ENCODE data around the gene PPFIBP1.

Gene PPFIBP1

GRCh38 chr12:27513155-27513824 lies 10.7 kb upstream of the PPFIBP1 start:
- DNase-seq, result no peak

GRCh38 chr12:27515671-27516070 lies 8.3 kb upstream of the PPFIBP1 start:
- no peak for DNase-seq

GRCh38 chr12:27516625-27517024 lies 7.4 kb upstream of the PPFIBP1 start:
- DNase-seq, result no peak

GRCh38 chr12:27517546-27517945 lies 6.5 kb upstream of the PPFIBP1 start:
- no peak for DNase-seq

- no peak for DNase-seq
Observed at GRCh38 chr12:27517961-27518665, 5.9 kb upstream of the PPFIBP1 start.

GRCh38 chr12:27521066-27521465 lies 2.9 kb upstream of the PPFIBP1 start:
- no peak for DNase-seq

GRCh38 chr12:27521981-27522380 lies 2.0 kb upstream of the PPFIBP1 start:
- DNase-seq, result no peak

- DNase-seq, result no peak
Observed at GRCh38 chr12:27523305-27523641, 733 bp upstream of the PPFIBP1 start.

GRCh38 chr12:27524494-27524835 lies 459 bp downstream of the PPFIBP1 start:
- DNase-seq, result no peak

GRCh38 chr12:27524839-27525753 lies 1.1 kb downstream of the PPFIBP1 start:
- no peak for DNase-seq

GRCh38 chr12:27527512-27527911 lies 3.5 kb downstream of the PPFIBP1 start:
- no peak for DNase-seq

GRCh38 chr12:27528788-27529187 lies 4.8 kb downstream of the PPFIBP1 start:
- DNase-seq, result no peak

GRCh38 chr12:27530157-27530922 lies 6.3 kb downstream of the PPFIBP1 start:
- no peak for DNase-seq

- DNase-seq, result no peak
Observed at GRCh38 chr12:27531896-27532295, 7.9 kb downstream of the PPFIBP1 start.

GRCh38 chr12:27534060-27534764 lies 10.2 kb downstream of the PPFIBP1 start:
- DNase-seq, result no peak

GRCh38 chr12:27534765-27535161 lies 10.8 kb downstream of the PPFIBP1 start:
- no peak for DNase-seq

GRCh38 chr12:27535318-27535717 lies 11.3 kb downstream of the PPFIBP1 start:
- DNase-seq, result no peak

GRCh38 chr12:27537855-27538675 lies 14.1 kb downstream of the PPFIBP1 start:
- no peak for DNase-seq

- no peak for DNase-seq
Observed at GRCh38 chr12:27539191-27539631, 15.2 kb downstream of the PPFIBP1 start.

GRCh38 chr12:27541031-27541719 lies 17.2 kb downstream of the PPFIBP1 start:
- no peak for DNase-seq

GRCh38 chr12:27542628-27543027 lies 18.6 kb downstream of the PPFIBP1 start:
- DNase-seq, result no peak

All from activated effector memory CD4-positive, alpha-beta T cell treated with Interleukin-2 at 50 U/mL for 16 hours (primary cell).